BJ (cell line): ENCODE results near the gene LRRC74A. TPM values are rescaled to one million over a fixed set of nuclear protein-coding genes. Genes with fewer than 3 reads are reported as not detected.

Experiments used
- CTCF ChIA-PET: fragments of 350-600 bp; formaldehyde crosslinking; extraction: SDS; loops from one replicate; lab custom pipeline; 2021; ENCODE audit warnings: antibody characterized with exemption, inconsistent platforms; lab: Yijun Ruan, JAX
- POLR2A ChIA-PET: fragments of 300-600 bp; sonication (Branson Sonifier 250); formaldehyde crosslinking; extraction: SDS; loops from one replicate; lab custom pipeline; 2021; ENCODE audit warnings: antibody characterized with exemption; lab: Charles Lee
- DNase-seq: peaks from one replicate; pipeline ENCODE4 v3.0.0-alpha.2; 2011; ENCODE audit warnings: low read depth
- H3K27me3 ChIP-seq: 2 replicates; pipeline ENCODE4 v1.6.0; 2011; ENCODE audit warnings: low read length; ENCODE audit not compliant: control insufficient read depth, insufficient read depth
- H3K36me3 ChIP-seq: 2 replicates; pipeline ENCODE4 v1.5.1; 2011; ENCODE audit warnings: low read length; ENCODE audit not compliant: control insufficient read depth, insufficient read depth
- H3K4me3 ChIP-seq: 2 replicates; pipeline ENCODE4 v1.5.1; 2011; ENCODE audit warnings: low read depth, mild to moderate bottlenecking, control low read depth, low read length
- CTCF ChIP-seq: IDR thresholded peaks from 2 replicates; pipeline ENCODE4 v1.5.1; 2011; ENCODE audit warnings: low read depth, mild to moderate bottlenecking, control low read depth, inconsistent platforms, low read length, moderate library complexity; ENCODE audit not compliant: insufficient read depth
- polyA plus RNA-seq: library from polyadenylated mRNA; depleted of rRNA; stranded (reverse); fragments of >200 nt; gene quantifications from 2 replicates; pipeline ENCODE4 v1.2.3, GENCODE V29; 2011

Gene LRRC74A
- polyA plus RNA-seq, 1 experiment, result not detected

- TF ChIP-seq CTCF, result no peak
- Histone ChIP-seq H3K27me3 (no peaks in the 10 kb centered on the region), H3K36me3 (peaks cover 1% of the 10 kb centered on the region; the same call in 1 of the 2 replicates), H3K4me3 (no peak overlapping the region)
- POLR2A ChIA-PET, result no interaction called here
- DNase-seq, result no peak
- CTCF ChIA-PET, result interaction anchor here (1.0 to 10.2 kb wide), 4 partner anchors 20 to 92 kb away, joined by 3 to 197 read pairs (median 16); partner anchors contain the start of gene ANGEL1
Measured at GRCh38 chr14:76782115-76782884, 43.9 kb upstream of the LRRC74A start.

- ChIA-PET POLR2A (no interaction called here), CTCF (interaction anchor here (0.8 to 10.2 kb wide), 7 partner anchors 9 to 93 kb away, joined by 3 to 197 read pairs (median 5); partner anchors contain the start of gene ANGEL1)
- Histone ChIP-seq H3K36me3 (peaks cover 1% of the 10 kb centered on the region; the same call in 1 of the 2 replicates), H3K27me3 (no peaks in the 10 kb centered on the region), H3K4me3 (no peak overlapping the region)
- TF ChIP-seq CTCF, result no peak
- DNase-seq, result no peak
Measured at GRCh38 chr14:76782885-76783566, 43.2 kb upstream of the LRRC74A start.

- CTCF ChIA-PET, result interaction anchor here (0.5 to 10.2 kb wide), 22 partner anchors 11 to 98 kb away, joined by 3 to 197 read pairs (median 4); partner anchors contain the start of gene ANGEL1
- TF ChIP-seq CTCF, result no peak
Measured at GRCh38 chr14:76784266-76784874, 41.8 kb upstream of the LRRC74A start.

GRCh38 chr14:76784881-76785280 lies 41.3 kb upstream of the LRRC74A start:
- TF ChIP-seq CTCF, result peak; percentile 92
- Histone ChIP-seq H3K36me3 (peaks cover 3% of the 10 kb centered on the region; the same call in 1 of the 2 replicates), H3K27me3 (no peaks in the 10 kb centered on the region), H3K4me3 (no peak overlapping the region)
- DNase-seq, result no peak
- ChIA-PET POLR2A (interaction anchor here (0.5 kb wide), 1 partner anchor 14 kb away, joined by 3 read pairs; no protein-coding TSS in a partner anchor), CTCF (interaction anchor here (0.7 to 10.2 kb wide), 22 partner anchors 8 to 97 kb away, joined by 3 to 197 read pairs (median 4); partner anchors contain the start of gene ANGEL1)

More at GRCh38 chr14:76784266-76784874, 41.8 kb upstream of the LRRC74A start:
- Histone ChIP-seq H3K27me3 (no peaks in the 10 kb centered on the region), H3K36me3 (peaks cover 3% of the 10 kb centered on the region; the same call in 1 of the 2 replicates), H3K4me3 (no peak overlapping the region)
- POLR2A ChIA-PET, result no interaction called here
- DNase-seq, result no peak

GRCh38 chr14:76786601-76787000 lies 39.6 kb upstream of the LRRC74A start:
- H3K36me3 ChIP-seq, result peaks cover 7% of the 10 kb centered on the region; the same call in 1 of the 2 replicates
- POLR2A ChIA-PET, result no interaction called here
- TF ChIP-seq CTCF, result no peak
- H3K27me3 ChIP-seq, result no peaks in the 10 kb centered on the region
- H3K4me3 ChIP-seq, result no peak overlapping the region
- DNase-seq, result no peak
- CTCF ChIA-PET, result interaction anchor here (0.8 to 10.2 kb wide), 2 partner anchors 73 to 82 kb away, joined by 3 to 197 read pairs; no protein-coding TSS in a partner anchor
